Measurements from ENCODE around the gene SLC52A3.

DNA sequence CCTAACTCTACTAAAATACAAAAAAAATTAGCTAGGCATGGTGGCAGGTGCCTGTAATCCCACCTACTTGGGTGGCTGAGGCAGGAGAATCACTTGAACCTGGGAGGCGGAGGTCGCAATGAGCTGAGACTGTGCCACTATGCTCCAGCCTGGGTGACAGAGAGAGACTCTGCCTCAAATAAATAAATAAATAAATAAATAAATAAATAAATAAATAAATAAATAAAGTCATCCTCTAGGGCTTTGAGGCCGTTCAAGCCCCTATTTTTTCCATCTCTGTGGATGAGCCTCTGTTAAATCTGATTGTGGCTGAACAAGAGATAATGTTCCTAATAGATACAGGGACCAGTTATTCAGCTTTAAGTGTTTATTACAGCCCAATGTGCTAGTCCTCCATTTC, 33.4 kb upstream of the SLC52A3 start:
- TF ChIP-seq, protein P1, sequence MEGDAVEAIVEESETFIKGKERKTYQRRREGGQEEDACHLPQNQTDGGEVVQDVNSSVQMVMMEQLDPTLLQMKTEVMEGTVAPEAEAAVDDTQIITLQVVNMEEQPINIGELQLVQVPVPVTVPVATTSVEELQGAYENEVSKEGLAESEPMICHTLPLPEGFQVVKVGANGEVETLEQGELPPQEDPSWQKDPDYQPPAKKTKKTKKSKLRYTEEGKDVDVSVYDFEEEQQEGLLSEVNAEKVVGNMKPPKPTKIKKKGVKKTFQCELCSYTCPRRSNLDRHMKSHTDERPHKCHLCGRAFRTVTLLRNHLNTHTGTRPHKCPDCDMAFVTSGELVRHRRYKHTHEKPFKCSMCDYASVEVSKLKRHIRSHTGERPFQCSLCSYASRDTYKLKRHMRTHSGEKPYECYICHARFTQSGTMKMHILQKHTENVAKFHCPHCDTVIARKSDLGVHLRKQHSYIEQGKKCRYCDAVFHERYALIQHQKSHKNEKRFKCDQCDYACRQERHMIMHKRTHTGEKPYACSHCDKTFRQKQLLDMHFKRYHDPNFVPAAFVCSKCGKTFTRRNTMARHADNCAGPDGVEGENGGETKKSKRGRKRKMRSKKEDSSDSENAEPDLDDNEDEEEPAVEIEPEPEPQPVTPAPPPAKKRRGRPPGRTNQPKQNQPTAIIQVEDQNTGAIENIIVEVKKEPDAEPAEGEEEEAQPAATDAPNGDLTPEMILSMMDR (IDR thresholded peaks at IDR 0.05), result no peak
- no peak for TF ChIP-seq HDAC2 (IDR thresholded peaks at IDR 0.05)
- TF ChIP-seq FOSL2 (IDR thresholded peaks at IDR 0.05), result no peak
- TF ChIP-seq FOSL2 (CRISPR knock-in tag; IDR thresholded peaks at IDR 0.05), result no peak
- no peak for TF ChIP-seq EHMT2 (IDR thresholded peaks at IDR 0.05; ENCODE audit: low read depth)
